ENCODE results near the gene MSANTD2. TPM values are rescaled to one million over a fixed set of nuclear protein-coding genes. Genes with fewer than 3 reads are reported as not detected.

Gene MSANTD2
- total RNA-seq, 1 donor from 2014 or later, result 9.4 TPM

DNA sequence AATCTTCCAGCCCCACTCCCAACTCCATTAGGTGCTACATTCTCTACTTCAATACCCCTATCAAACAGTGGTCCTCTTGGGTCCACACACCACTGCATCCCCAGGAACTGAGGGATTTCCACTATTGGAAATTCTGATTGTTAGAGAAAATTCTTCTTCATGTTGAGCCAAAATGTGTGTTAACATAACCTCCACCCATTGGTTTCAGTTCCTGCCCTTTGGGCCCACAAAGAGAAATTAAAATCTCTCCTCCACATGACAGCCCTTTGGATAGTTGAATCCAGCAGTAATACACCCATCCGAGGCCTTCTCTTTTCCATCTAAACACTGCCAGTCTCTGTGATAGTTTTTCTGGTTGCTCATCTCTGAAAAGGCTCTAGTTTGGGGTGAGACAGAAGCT, 50.3 kb downstream of the MSANTD2 start:
- H3K4me3 ChIP-seq (ENCODE audit: low read length in 3 of 3), result no peak overlapping the region
- peaks cover 20 to 34% (median 22%) of the 10 kb centered on the region in 3 donors for H3K4me1 ChIP-seq (ENCODE audit: control insufficient read depth in 3 of 3, insufficient read depth in 3 of 3, low read length in 3 of 3)
- H3K36me3 ChIP-seq (ENCODE audit: control insufficient read depth in 3 of 3, insufficient read depth in 3 of 3, low read length in 3 of 3), result peaks cover 0 to 5% (median 4%) of the 10 kb centered on the region in 3 donors
- no peaks in the 10 kb centered on the region for H3K9me3 ChIP-seq (ENCODE audit: control insufficient read depth in 3 of 3, low read length in 3 of 3)
- H3K27me3 ChIP-seq (ENCODE audit: control insufficient read depth in 3 of 3, insufficient read depth in 3 of 3, low read length in 3 of 3), result peaks cover 42 to 56% (median 51%) of the 10 kb centered on the region in 3 donors
- H3K27ac ChIP-seq (ENCODE audit: low read depth, low read length), result no peak overlapping the region
- H3K9ac ChIP-seq (ENCODE audit: low read depth in 1 of 3, low read length in 3 of 3), result no peak overlapping the region

- peaks cover 20 to 27% (median 22%) of the 10 kb centered on the region in 3 donors for H3K4me1 ChIP-seq (ENCODE audit: control insufficient read depth in 3 of 3, insufficient read depth in 3 of 3, low read length in 3 of 3)
- no peak overlapping the region for H3K27ac ChIP-seq (ENCODE audit: low read depth, low read length)
- no peaks in the 10 kb centered on the region for H3K36me3 ChIP-seq (ENCODE audit: control insufficient read depth in 3 of 3, insufficient read depth in 3 of 3, low read length in 3 of 3)
- H3K4me3 ChIP-seq (ENCODE audit: low read length in 3 of 3), result no peak overlapping the region
- peaks cover 42 to 63% (median 56%) of the 10 kb centered on the region in 3 donors for H3K27me3 ChIP-seq (ENCODE audit: control insufficient read depth in 3 of 3, insufficient read depth in 3 of 3, low read length in 3 of 3)
- H3K9me3 ChIP-seq (ENCODE audit: control insufficient read depth in 3 of 3, low read length in 3 of 3), result no peaks in the 10 kb centered on the region
- no peak overlapping the region for H3K9ac ChIP-seq (ENCODE audit: low read depth in 1 of 3, low read length in 3 of 3)
Observed at GRCh38 chr11:124748481-124749343, 51.5 kb downstream of the MSANTD2 start.

GRCh38 chr11:124748100-124748418, 52.1 kb downstream of the MSANTD2 start:
- Histone ChIP-seq H3K36me3 (ENCODE audit: control insufficient read depth in 3 of 3, insufficient read depth in 3 of 3, low read length in 3 of 3) (no peaks in the 10 kb centered on the region), H3K9me3 (ENCODE audit: control insufficient read depth in 3 of 3, low read length in 3 of 3) (no peaks in the 10 kb centered on the region), H3K27me3 (ENCODE audit: control insufficient read depth in 3 of 3, insufficient read depth in 3 of 3, low read length in 3 of 3) (peaks cover 42 to 69% (median 58%) of the 10 kb centered on the region in 3 donors), H3K4me3 (ENCODE audit: low read length in 3 of 3) (no peak overlapping the region), H3K27ac (ENCODE audit: low read depth, low read length) (no peak overlapping the region), H3K9ac (ENCODE audit: low read depth in 1 of 3, low read length in 3 of 3) (no peak overlapping the region), H3K4me1 (ENCODE audit: control insufficient read depth in 3 of 3, insufficient read depth in 3 of 3, low read length in 3 of 3) (peaks cover 20 to 23% (median 22%) of the 10 kb centered on the region in 3 donors)

DNA sequence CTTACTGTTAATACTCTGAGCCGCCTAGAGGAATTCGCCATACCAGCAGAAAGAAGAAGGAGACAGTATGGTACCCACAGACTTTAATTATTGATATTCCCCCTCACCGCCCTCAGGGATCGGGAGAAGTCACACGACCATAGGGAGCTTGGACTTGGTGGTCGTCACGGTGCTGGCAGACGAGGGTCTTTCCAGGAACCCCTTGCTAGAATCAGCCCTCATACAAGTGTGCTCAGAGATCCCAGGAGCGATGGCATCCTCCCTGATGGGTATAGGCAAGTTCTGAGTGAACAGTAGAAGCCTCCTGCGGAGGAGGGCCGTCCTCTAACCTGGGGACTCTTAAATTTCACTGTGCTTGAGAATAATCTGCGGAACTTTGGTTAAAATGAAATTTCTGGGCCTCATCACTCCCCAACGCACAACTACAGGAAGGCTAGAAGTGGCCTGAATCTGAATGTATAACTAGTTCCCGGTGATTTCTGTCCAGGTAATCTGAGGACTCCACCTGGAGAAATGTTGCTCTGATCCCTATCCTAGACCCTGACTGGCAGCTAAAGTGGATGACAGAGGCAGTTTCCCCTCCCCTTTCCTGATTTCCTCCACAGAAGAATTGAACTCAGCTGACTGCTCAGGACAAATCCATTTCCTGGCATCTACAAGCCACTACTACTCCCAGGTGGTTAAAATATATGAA, 52.7 kb downstream of the MSANTD2 start:
- Histone ChIP-seq H3K36me3 (ENCODE audit: control insufficient read depth in 3 of 3, insufficient read depth in 3 of 3, low read length in 3 of 3) (no peaks in the 10 kb centered on the region), H3K4me1 (ENCODE audit: control insufficient read depth in 3 of 3, insufficient read depth in 3 of 3, low read length in 3 of 3) (peaks cover 20 to 23% (median 22%) of the 10 kb centered on the region in 3 donors), H3K9me3 (ENCODE audit: control insufficient read depth in 3 of 3, low read length in 3 of 3) (no peaks in the 10 kb centered on the region), H3K4me3 (ENCODE audit: low read length in 3 of 3) (no peak overlapping the region), H3K9ac (ENCODE audit: low read depth in 1 of 3, low read length in 3 of 3) (no peak overlapping the region), H3K27ac (ENCODE audit: low read depth, low read length) (no peak overlapping the region), H3K27me3 (ENCODE audit: control insufficient read depth in 3 of 3, insufficient read depth in 3 of 3, low read length in 3 of 3) (peaks cover 46 to 71% (median 63%) of the 10 kb centered on the region in 3 donors)

GRCh38 chr11:124746621-124747243, 53.5 kb downstream of the MSANTD2 start:
- H3K4me3 ChIP-seq (ENCODE audit: low read length in 3 of 3), result peak overlapping the region; percentile 82 to 83 (median 83)
- peak overlapping the region; percentile 62 to 79 (median 73) for H3K9ac ChIP-seq (ENCODE audit: low read depth in 1 of 3, low read length in 3 of 3)
- H3K36me3 ChIP-seq (ENCODE audit: control insufficient read depth in 3 of 3, insufficient read depth in 3 of 3, low read length in 3 of 3), result no peaks in the 10 kb centered on the region
- no peaks in the 10 kb centered on the region for H3K9me3 ChIP-seq (ENCODE audit: control insufficient read depth in 3 of 3, low read length in 3 of 3)
- peaks cover 20 to 23% (median 22%) of the 10 kb centered on the region in 3 donors for H3K4me1 ChIP-seq (ENCODE audit: control insufficient read depth in 3 of 3, insufficient read depth in 3 of 3, low read length in 3 of 3)
- peaks cover 50 to 69% (median 65%) of the 10 kb centered on the region in 3 donors for H3K27me3 ChIP-seq (ENCODE audit: control insufficient read depth in 3 of 3, insufficient read depth in 3 of 3, low read length in 3 of 3)
- no peak overlapping the region for H3K27ac ChIP-seq (ENCODE audit: low read depth, low read length)

DNA sequence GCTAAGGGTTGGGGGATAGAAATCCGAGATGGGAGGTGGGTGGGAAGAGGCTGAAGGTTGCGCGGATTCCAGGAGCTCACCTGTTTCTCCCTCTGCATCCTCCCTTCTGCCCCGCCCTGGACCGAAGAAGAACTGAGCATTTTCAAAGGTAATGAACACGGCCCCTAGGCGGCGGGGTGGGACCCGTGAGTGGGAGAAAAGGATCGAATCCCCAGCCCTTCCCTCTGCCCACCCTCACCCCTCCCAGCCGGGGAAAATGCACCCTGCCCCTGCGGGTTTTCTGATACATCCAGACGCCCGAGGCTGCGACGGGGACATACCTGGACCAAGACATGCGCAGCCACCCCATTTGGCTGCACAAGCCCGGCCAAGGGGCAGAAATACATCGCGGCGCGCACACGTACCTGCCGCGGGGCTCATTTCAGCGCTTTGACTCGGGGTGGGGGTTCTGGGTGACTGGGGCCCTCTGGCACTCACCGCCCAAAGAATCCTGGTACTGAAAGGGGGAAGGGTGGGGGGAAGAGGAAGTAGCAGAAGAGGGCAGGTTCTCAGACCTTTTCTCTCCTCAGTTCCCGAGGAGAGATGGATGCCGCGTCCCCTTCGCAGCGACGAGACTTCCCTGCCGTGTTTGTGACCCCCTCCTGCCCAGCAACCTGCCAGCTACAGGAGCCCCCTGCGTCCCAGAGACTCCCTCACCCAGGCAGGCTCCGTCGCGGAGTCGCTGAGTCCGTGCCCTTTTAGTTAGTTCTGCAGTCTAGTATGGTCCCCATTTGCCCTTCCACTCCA, 54.2 kb downstream of the MSANTD2 start:
- Histone ChIP-seq H3K9ac (ENCODE audit: low read depth in 1 of 3, low read length in 3 of 3) (peak overlapping the region; percentile 62 to 79 (median 73)), H3K27ac (ENCODE audit: low read depth, low read length) (no peak overlapping the region), H3K4me1 (ENCODE audit: control insufficient read depth in 3 of 3, insufficient read depth in 3 of 3, low read length in 3 of 3) (peaks cover 20 to 22% (median 21%) of the 10 kb centered on the region in 3 donors), H3K9me3 (ENCODE audit: control insufficient read depth in 3 of 3, low read length in 3 of 3) (no peaks in the 10 kb centered on the region), H3K36me3 (ENCODE audit: control insufficient read depth in 3 of 3, insufficient read depth in 3 of 3, low read length in 3 of 3) (no peaks in the 10 kb centered on the region), H3K27me3 (ENCODE audit: control insufficient read depth in 3 of 3, insufficient read depth in 3 of 3, low read length in 3 of 3) (peaks cover 49 to 69% (median 63%) of the 10 kb centered on the region in 3 donors), H3K4me3 (ENCODE audit: low read length in 3 of 3) (peak overlapping the region; percentile 82 to 83 (median 83))

- Histone ChIP-seq H3K27me3 (ENCODE audit: control insufficient read depth in 3 of 3, insufficient read depth in 3 of 3, low read length in 3 of 3) (peaks cover 46 to 70% (median 63%) of the 10 kb centered on the region in 3 donors), H3K9ac (ENCODE audit: low read depth in 1 of 3, low read length in 3 of 3) (no peak overlapping the region), H3K4me3 (ENCODE audit: low read length in 3 of 3) (peak overlapping the region in 1 of 3 donors; percentile 13), H3K36me3 (ENCODE audit: control insufficient read depth in 3 of 3, insufficient read depth in 3 of 3, low read length in 3 of 3) (no peaks in the 10 kb centered on the region), H3K4me1 (ENCODE audit: control insufficient read depth in 3 of 3, insufficient read depth in 3 of 3, low read length in 3 of 3) (peaks cover 24 to 26% (median 24%) of the 10 kb centered on the region in 3 donors), H3K9me3 (ENCODE audit: control insufficient read depth in 3 of 3, low read length in 3 of 3) (no peaks in the 10 kb centered on the region), H3K27ac (ENCODE audit: low read depth, low read length) (no peak overlapping the region)
Observed at GRCh38 chr11:124745270-124745834, 54.9 kb downstream of the MSANTD2 start.

- Histone ChIP-seq H3K4me3 (ENCODE audit: low read length in 3 of 3) (no peak overlapping the region), H3K27me3 (ENCODE audit: control insufficient read depth in 3 of 3, insufficient read depth in 3 of 3, low read length in 3 of 3) (peaks cover 43 to 78% (median 54%) of the 10 kb centered on the region in 3 donors), H3K27ac (ENCODE audit: low read depth, low read length) (no peak overlapping the region)
Observed at GRCh38 chr11:124743050-124743449, 57.2 kb downstream of the MSANTD2 start.

GRCh38 chr11:124742555-124742954, 57.7 kb downstream of the MSANTD2 start:
- Histone ChIP-seq H3K36me3 (ENCODE audit: control insufficient read depth in 3 of 3, insufficient read depth in 3 of 3, low read length in 3 of 3) (no peaks in the 10 kb centered on the region), H3K9ac (ENCODE audit: low read depth in 1 of 3, low read length in 3 of 3) (no peak overlapping the region)

More at GRCh38 chr11:124743050-124743449, 57.2 kb downstream of the MSANTD2 start:
- Histone ChIP-seq H3K9me3 (ENCODE audit: control insufficient read depth in 3 of 3, low read length in 3 of 3) (no peaks in the 10 kb centered on the region), H3K4me1 (ENCODE audit: control insufficient read depth in 3 of 3, insufficient read depth in 3 of 3, low read length in 3 of 3) (peaks cover 24 to 27% (median 27%) of the 10 kb centered on the region in 3 donors), H3K36me3 (ENCODE audit: control insufficient read depth in 3 of 3, insufficient read depth in 3 of 3, low read length in 3 of 3) (no peaks in the 10 kb centered on the region), H3K9ac (ENCODE audit: low read depth in 1 of 3, low read length in 3 of 3) (no peak overlapping the region)

More at GRCh38 chr11:124742555-124742954, 57.7 kb downstream of the MSANTD2 start:
- H3K9me3 ChIP-seq (ENCODE audit: control insufficient read depth in 3 of 3, low read length in 3 of 3), result no peaks in the 10 kb centered on the region
- no peak overlapping the region for H3K4me3 ChIP-seq (ENCODE audit: low read length in 3 of 3)
- no peak overlapping the region for H3K27ac ChIP-seq (ENCODE audit: low read depth, low read length)
- H3K4me1 ChIP-seq (ENCODE audit: control insufficient read depth in 3 of 3, insufficient read depth in 3 of 3, low read length in 3 of 3), result peaks cover 24 to 27% (median 27%) of the 10 kb centered on the region in 3 donors
- peaks cover 45 to 77% (median 58%) of the 10 kb centered on the region in 3 donors for H3K27me3 ChIP-seq (ENCODE audit: control insufficient read depth in 3 of 3, insufficient read depth in 3 of 3, low read length in 3 of 3)
